NCI-H2107 treated with DMSO at 0.1 percent for 48 hours (cell line): Measurements from ENCODE around the gene ARHGAP26.

Experiments
- DNase-seq: peaks from one replicate; lab custom pipeline; 2025; ENCODE audit not compliant: unreplicated experiment; lab: John Stamatoyannopoulos, UW

ARHGAP26 gene

GRCh38 chr5:143031781-143032580 is 261.8 kb downstream of the ARHGAP26 start:
- DNase-seq = no peak

GRCh38 chr5:143032581-143032836 is 262.3 kb downstream of the ARHGAP26 start:
- no peak for DNase-seq

DNA sequence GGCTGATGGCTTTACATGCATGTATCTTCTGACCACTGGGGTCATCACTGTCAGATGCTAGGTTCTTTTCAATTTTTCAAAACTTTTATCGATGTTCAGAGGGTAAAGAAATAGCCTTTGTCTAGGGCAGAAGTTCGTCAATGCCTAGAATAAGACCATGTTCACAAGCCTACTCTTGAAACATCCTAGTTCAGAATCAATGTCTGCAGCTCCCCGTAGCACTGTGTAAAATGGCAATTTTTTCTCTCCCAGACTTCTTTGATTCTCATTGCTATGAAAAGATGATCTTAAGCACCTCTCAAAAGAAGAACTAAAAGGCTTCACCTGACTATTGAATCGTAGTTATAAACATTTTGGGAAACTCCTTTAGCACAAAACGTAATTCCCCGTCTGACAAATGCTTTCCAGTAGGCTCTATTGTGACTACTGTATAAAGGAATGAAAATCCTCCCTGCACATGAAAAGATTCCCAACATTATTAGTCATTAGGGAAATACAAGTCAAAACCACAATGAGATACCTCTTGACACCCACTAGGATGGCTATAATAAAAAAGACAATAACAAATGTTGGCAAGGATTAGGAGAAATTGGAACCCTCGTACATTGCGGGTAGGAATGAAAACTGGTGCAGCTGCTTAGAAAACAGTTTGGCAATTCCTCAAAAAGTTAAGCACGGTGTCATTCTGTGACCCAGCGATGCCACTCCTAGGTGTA is 263.5 kb downstream of the ARHGAP26 start:
- DNase-seq = no peak

DNA sequence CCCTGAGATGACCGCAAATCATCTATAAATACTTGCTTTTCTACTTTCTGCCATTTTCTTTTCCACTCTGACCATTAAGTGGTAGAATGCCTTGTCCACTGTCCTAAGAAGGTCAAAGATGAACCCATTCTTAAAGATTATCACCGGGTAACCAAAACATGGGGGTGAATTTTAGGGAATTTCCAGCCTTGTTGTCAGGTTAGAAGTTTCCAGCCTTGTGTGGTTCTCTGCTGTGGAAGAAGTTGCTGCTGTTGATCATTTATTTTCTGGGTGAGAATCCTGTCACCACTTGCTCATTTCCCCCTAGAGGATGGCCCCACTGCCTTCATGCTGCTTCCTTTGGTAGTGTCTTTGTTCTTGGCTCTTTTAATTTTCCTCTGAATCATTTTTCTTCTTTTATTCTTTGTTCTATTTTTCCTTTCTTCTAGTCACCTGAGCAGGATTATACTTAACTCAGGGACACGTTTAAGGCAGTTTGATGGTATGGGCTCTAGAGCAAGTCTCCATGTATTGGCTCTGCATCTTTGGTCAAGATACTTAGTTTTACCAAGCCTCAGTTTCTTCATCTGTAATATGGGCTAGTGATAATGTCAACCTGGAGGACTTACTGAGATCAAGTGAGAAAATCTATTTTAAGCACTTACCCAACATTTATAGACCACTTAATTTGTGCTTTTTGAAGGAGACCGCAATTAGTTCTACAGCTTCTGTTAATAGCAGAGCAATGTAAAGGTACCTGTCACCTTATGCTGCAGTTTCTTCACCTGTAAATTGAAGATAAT is 266.2 kb downstream of the ARHGAP26 start:
- DNase-seq = no peak

- no peak for DNase-seq
These were observed 266.9 kb downstream of the ARHGAP26 start for GRCh38 chr5:143037071-143037470.

DNA sequence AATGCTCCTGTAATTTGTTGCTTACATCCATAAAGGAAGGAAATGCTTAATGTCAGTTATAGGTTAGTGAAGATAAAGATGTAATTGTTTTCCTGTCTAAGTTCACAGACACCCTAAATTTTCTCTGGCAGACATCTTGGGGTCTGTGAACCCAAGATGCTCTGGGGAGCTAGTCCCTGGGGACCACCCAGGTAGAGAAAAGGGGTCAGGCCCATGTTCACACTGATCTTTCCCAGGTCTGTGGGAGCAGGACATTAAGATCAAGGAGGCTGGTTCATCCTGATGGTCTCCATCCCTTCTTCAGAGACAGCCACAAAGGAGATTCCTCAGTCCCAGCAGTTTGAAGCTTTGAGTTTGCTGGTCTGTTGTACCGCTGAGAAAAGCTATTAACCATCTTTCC is 267.5 kb downstream of the ARHGAP26 start:
- no peak for DNase-seq

GRCh38 chr5:143040622-143041021 is 270.4 kb downstream of the ARHGAP26 start:
- DNase-seq = no peak

- no peak for DNase-seq
These were observed 271.3 kb downstream of the ARHGAP26 start for GRCh38 chr5:143041461-143041860.

GRCh38 chr5:143041972-143042770 is 272.0 kb downstream of the ARHGAP26 start:
- no peak for DNase-seq

GRCh38 chr5:143044265-143044664 is 274.1 kb downstream of the ARHGAP26 start:
- DNase-seq = no peak

- no peak for DNase-seq
These were observed 274.9 kb downstream of the ARHGAP26 start for GRCh38 chr5:143045062-143045461.

DNA sequence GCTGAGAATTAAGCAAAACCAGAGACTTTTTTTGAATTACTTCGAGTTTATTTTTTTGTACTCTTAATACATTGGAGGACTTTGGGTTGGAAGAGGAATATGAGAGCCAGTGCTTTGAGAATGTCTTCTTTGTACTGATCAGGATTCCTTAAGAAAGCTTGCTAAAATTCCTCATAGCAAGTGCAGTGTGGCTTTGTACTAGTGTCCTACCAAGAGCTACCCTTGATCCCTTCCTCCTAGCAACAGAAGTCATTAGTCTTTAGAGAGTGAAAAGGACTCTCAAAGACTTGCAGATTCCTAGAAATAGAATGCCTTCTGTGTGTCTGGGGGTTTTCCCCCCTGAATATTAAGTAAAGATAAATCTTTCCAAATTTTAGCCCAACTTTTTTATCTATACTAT is 276.1 kb downstream of the ARHGAP26 start:
- DNase-seq = no peak

DNA sequence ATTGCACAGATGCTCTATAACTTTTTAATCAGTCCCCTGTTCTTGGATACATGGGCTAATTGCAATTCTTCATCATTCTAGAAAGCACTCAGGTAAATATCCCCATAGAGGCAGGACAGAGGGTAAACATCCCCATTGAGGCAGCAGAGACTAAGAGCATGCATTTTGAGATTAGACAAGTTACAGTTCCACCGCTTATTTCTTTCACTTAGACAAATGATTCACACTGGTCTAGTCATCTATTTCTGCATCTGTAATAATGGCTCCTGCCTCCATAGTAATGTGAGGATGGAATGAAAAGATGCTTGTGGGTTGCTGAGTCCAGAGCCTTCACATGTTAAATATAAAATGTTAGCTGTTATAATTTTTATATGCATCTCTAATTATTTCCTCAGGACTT is 276.9 kb downstream of the ARHGAP26 start:
- DNase-seq = no peak

DNA sequence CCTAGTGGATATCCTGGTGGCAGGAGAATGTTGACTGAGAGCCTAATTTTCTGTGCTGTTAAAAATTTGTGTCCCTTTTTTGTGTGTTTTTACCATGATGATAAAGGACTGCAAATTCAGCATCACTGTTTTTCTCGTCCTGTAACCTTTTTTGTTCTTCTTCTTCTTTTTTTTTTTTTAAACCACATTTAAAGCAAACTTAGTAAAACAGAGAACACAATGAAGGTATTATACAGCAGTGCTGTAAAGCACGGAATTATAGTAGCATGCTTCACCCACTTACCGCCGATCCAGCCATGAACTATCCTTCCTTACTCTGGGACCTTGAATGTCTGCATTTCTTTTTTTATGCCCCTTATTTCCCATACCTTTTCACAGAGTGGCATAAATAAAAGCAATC is 280.0 kb downstream of the ARHGAP26 start:
- DNase-seq = no peak

GRCh38 chr5:143051244-143052058 is 281.3 kb downstream of the ARHGAP26 start:
- DNase-seq = peak; percentile 84

- no peak for DNase-seq
These were observed 282.9 kb downstream of the ARHGAP26 start for GRCh38 chr5:143052967-143053682.

DNA sequence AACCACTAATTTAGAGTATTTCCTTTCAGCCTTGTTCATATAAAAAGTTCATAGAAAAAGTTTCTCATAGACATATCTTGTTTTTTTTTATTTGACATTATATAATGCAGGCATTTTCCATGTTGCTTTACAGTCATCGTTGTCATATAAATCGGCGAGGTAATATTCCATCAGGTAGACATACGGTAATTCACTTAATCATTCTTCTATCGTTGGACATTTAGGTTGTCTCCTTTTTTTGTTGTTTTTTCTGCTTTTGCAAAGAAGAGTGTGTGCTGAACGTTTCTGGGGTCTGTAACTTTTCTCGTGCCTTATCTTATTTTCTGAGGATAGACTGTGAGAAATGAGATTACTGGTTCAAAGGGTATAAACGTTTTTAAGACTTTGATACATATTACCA is 283.6 kb downstream of the ARHGAP26 start:
- no peak for DNase-seq

- no peak for DNase-seq
These were observed 284.3 kb downstream of the ARHGAP26 start for GRCh38 chr5:143054480-143054941.

DNA sequence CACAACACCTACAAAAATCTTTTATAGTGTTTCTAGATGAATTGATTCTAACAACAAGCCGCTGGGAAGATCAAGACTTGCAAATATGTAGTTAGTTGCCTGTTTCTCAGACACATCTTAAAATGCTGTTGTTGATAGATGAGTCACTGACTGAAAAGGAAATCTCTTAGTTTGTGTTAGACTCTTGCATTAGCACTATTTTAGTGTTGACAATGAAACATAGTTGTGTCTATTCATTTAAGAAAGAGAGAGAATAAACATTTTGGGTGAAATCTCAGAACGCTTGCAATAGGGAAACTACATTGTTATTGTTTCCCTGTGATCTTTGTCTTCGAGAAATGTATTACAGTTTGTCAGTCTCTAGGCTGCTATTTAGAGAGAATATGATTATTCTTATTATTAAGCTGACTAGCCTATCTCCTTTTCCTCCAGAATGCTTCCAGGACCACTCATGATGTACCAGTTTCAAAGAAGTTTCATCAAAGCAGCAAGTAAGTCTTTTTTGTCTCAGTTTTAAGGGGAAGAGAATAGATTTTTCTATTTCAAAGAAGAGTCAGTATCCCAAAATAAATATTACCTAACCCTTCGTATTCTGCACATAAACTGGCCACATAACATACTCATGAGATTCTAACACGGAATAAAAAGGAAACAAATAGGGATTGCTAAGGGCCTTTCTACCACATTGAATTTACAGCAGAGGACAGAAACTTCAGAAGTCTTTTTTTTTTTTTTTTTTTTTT is 285.6 kb downstream of the ARHGAP26 start:
- no peak for DNase-seq
